ENCODE data around the gene CACNA1D.

- TF ChIP-seq CTCF (IDR thresholded peaks at IDR 0.05) (no peak), POLR2A (IDR thresholded peaks at IDR 0.05; ENCODE audit: low read depth) (no peak)
Measured at GRCh38 chr3:53791317-53791716, 296.9 kb downstream of the CACNA1D start.

Data from esophagus muscularis mucosa (tissue), 3 donors.